Ovary (tissue), 9 donors: ENCODE results near the gene CASP1. TPM values are rescaled to one million over a fixed set of nuclear protein-coding genes. Genes with fewer than 3 reads are reported as not detected.

ENCODE experiments used
- DNase-seq, 5 donors: peaks; one replicate each; pipeline ENCODE4 v3.0.0-alpha.2; 2019 to 2020
- H3K27ac ChIP-seq, 2 donors: fragments of 200-600 bp; one replicate each; pipeline versions ENCODE4 v1.5.1 to v1.8.0; 2019 to 2022
- H3K27me3 ChIP-seq: fragments of 200-600 bp; one replicate; pipeline ENCODE4 v1.8.0; 2022
- H3K36me3 ChIP-seq: fragments of 200-600 bp; sonication (generic); one replicate; pipeline ENCODE4 v1.5.1; 2019
- H3K4me1 ChIP-seq: one replicate; pipeline ENCODE4 v1.8.1; 2013; ENCODE audit warnings: mild to moderate bottlenecking, moderate library complexity; ENCODE audit not compliant: insufficient read depth
- H3K4me3 ChIP-seq: fragments of 200-600 bp; sonication (generic); one replicate; pipeline ENCODE4 v1.5.1; 2017
- H3K9me3 ChIP-seq, 2 donors: fragments of 200-600 bp in 1 of 2; sonication (generic) in 1 of 2; one replicate each; pipeline versions ENCODE4 v1.5.1 to v1.8.1; 2013 to 2019; ENCODE audit warnings: mild to moderate bottlenecking in 1 of 2, moderate library complexity in 1 of 2
- EP300 ChIP-seq: sonication (generic); formaldehyde crosslinking; IDR thresholded peaks from one replicate; pipeline ENCODE4 v1.6.1; 2017; ENCODE audit warnings: antibody characterized with exemption
- POLR2A ChIP-seq: fragments of 450-650 bp; IDR thresholded peaks from one replicate; pipeline ENCODE4 v1.6.1; 2017; ENCODE audit warnings: antibody characterized with exemption, mild to moderate bottlenecking, moderate library complexity
- WGBS, 3 donors: extraction: QIAGEN DNeasy Blood & Tissue Kit in 1 of 3; methylation state at CpG; one replicate each; pipeline versions ENCODE4 v1.1.5 to v1.1.7; 2013 to 2017; 5-methylcytosine and 5-hydroxymethylcytosine counted together
- intact Hi-C, 4 donors: fragments of 100-400 bp; cut with DNase I; formaldehyde crosslinking; loops; one replicate each; pipeline versions ENCODE4 v1.11.0 to v1.15.1; 2022 to 2023
- polyA plus RNA-seq, 2 donors: library from polyadenylated mRNA; stranded (reverse); fragments of 200-250 nt in 1 of 2; fragments of 350-450 nt in 1 of 2; fragmentation: Illumina TruSeq in 1 of 2; extraction: RNeasy Lipid Tissue Mini Kit (QIAGEN cat#74804) in 1 of 2; gene quantifications; one replicate each; pipeline ENCODE4 v1.2.3, GENCODE V29; 2013 to 2014
- total RNA-seq, 7 donors: library from RNA; depleted of rRNA in 2 of 7; stranded (reverse); fragments of >200 nt in 2 of 7; fragmentation: NEBNext Ultra II Directional in 3 of 7; extraction: Animal tissue kit (Norgen Biotek cat#: 25700) in 3 of 7; gene quantifications; one replicate each; pipeline versions ENCODE4 v1.1.0 to v1.2.4, GENCODE V29; 2016 to 2023
- TF ChIP-seq, protein P1 (sequence below), 3 donors: fragments of 450-650 bp in 2 of 3; fragments of 200-600 bp in 1 of 3; IDR thresholded peaks; one replicate each; pipeline versions ENCODE4 v1.5.1 to v1.8.0; 2016 to 2022; ENCODE audit warnings: antibody characterized with exemption in 3 of 3, mild to moderate bottlenecking in 1 of 3
- donor health status: DM: no; HTN: no; CAD: no; lungs with moderate emphysema.
- donor health status: DM: no; HTN: no; CAD: no.
- donor health status: Bipolar disorder and iron deficiency.
- donor health status: DM: yes; HTN: yes; CAD: no.
- donor health status: DM: no; HTN: no; CAD: no.
- donor health status: DM: yes; HTN: yes; CAD: no.

CASP1 gene
- total and polyA plus RNA-seq, 9 donors, result 4.2 to 24.7 (median 12.9) TPM

DNA sequence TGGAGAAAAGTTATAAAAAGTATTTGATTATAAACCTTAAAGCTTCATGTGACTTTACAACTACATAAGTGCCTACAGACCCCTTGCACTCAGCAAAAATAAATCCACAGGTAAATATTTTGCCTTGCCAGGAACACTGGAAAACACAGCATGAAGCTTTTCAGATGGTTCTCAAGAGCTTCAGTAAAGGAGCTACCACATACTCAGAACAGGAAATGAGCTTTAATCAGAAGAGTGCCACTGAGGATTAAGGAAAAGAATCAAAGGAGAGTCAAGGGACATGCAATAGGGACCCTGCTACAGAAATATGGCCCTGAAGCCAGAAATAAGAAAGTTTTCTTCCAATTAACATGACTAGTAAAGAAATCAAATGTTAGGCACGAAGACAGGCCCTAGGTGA is 1.2 kb downstream of the CASP1 start:
- Histone ChIP-seq H3K27ac (no peak overlapping the region), H3K9me3 (no peaks in the 10 kb centered on the region), H3K4me1 (peaks cover 3% of the 10 kb centered on the region), H3K27me3 (no peaks in the 10 kb centered on the region), H3K36me3 (no peaks in the 10 kb centered on the region), H3K4me3 (no peak overlapping the region)
- no peak for TF ChIP-seq EP300
- WGBS, 3 donors, result 90 to 100% (median 95%) methylated on average over 1 of the region's 1 CpG
- intact Hi-C loops, result no loop called here
- no peak for DNase-seq

DNA sequence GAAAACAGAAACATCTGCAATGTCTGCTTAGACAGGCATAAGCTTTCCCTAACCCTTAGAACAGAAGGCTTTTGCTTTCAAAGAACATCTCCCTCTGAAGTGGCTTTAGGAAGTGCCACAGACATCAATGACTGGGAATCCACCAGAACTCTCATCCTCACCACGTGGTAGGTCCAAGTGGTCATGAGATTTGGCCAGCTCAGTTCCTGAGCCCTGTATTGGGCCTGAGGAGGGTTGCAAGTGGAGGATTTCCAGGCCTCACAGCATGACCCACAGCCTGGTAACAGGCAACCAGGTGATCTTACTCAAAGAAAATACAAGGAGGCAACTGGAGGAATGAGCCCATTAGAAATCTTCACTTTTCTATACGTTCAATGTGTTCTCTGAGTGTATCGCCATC is 1.6 kb downstream of the CASP1 start:
- intact Hi-C loops, result no loop called here

DNA sequence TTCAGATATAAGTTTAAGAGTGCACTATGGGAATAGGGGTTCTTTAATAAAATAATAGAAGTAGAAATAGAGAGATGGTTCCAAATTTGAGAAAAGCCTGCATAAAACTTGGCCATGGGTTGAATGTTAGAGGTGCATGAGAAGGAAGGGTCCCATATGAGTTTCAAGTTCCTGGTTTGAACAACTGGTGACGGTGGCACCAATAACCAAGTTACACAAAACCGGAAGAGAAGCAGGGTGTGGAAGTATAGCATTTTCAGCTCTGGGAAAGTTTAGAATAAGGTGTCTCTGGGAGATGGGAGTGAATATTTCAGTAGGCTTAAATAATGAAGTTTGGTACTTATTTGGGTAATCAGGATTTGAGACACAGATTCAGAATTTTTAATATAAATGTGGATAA is 2.4 kb downstream of the CASP1 start:
- Histone ChIP-seq H3K36me3 (no peaks in the 10 kb centered on the region), H3K27ac (no peak overlapping the region), H3K4me3 (no peak overlapping the region), H3K9me3 (no peaks in the 10 kb centered on the region), H3K4me1 (peaks cover 3% of the 10 kb centered on the region), H3K27me3 (no peaks in the 10 kb centered on the region)
- intact Hi-C loops, result no loop called here
- 88 to 95% (median 93%) methylated on average over 2 of the region's 2 CpGs for WGBS, 3 donors
- DNase-seq, result no peak
- no peak for TF ChIP-seq EP300
- TF ChIP-seq, protein P1, sequence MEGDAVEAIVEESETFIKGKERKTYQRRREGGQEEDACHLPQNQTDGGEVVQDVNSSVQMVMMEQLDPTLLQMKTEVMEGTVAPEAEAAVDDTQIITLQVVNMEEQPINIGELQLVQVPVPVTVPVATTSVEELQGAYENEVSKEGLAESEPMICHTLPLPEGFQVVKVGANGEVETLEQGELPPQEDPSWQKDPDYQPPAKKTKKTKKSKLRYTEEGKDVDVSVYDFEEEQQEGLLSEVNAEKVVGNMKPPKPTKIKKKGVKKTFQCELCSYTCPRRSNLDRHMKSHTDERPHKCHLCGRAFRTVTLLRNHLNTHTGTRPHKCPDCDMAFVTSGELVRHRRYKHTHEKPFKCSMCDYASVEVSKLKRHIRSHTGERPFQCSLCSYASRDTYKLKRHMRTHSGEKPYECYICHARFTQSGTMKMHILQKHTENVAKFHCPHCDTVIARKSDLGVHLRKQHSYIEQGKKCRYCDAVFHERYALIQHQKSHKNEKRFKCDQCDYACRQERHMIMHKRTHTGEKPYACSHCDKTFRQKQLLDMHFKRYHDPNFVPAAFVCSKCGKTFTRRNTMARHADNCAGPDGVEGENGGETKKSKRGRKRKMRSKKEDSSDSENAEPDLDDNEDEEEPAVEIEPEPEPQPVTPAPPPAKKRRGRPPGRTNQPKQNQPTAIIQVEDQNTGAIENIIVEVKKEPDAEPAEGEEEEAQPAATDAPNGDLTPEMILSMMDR (IDR thresholded peaks at IDR 0.05), result no peak
- TF ChIP-seq POLR2A, result no peak

More for the DNA sequence above, 1.6 kb downstream of the CASP1 start:
- Histone ChIP-seq H3K4me1 (peaks cover 3% of the 10 kb centered on the region), H3K4me3 (no peak overlapping the region), H3K27ac (no peak overlapping the region), H3K36me3 (no peaks in the 10 kb centered on the region), H3K9me3 (no peaks in the 10 kb centered on the region), H3K27me3 (no peaks in the 10 kb centered on the region)
- DNase-seq, result no peak
- WGBS, 3 donors, result 91 to 94% (median 93%) methylated on average over 3 of the region's 3 CpGs
- TF ChIP-seq POLR2A, result no peak
- no peak for TF ChIP-seq EP300

DNA sequence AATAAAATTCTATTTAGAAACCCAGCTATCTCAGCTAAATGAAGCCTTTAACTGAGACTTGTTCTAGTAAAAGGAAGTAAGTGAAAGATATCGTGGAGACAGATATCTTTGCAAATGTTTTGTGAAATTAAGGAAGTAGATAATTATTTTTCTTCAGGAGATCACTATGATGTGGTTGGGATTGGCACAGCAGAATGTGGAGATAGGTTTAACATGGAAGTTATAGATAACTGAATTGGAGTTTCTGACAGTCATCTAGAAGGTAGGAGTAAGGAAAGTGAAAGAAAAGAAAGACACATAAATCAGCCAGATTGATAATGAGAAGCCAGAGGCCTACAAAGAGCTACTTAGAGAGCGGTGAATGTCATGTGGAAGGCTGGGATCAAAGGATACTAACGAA is 7.3 kb downstream of the CASP1 start:
- WGBS, 3 donors, result 64 to 72% (median 70%) methylated on average over 3 of the region's 3 CpGs
- Histone ChIP-seq H3K27ac (no peak overlapping the region), H3K36me3 (no peaks in the 10 kb centered on the region), H3K9me3 (no peaks in the 10 kb centered on the region), H3K4me1 (peaks cover 1% of the 10 kb centered on the region), H3K27me3 (no peaks in the 10 kb centered on the region), H3K4me3 (no peak overlapping the region)
- intact Hi-C loops, result no loop called here
- TF ChIP-seq EP300 (no peak), POLR2A (no peak)
- TF ChIP-seq, protein P1 (IDR thresholded peaks at IDR 0.05), result no peak
- DNase-seq, result no peak

DNA sequence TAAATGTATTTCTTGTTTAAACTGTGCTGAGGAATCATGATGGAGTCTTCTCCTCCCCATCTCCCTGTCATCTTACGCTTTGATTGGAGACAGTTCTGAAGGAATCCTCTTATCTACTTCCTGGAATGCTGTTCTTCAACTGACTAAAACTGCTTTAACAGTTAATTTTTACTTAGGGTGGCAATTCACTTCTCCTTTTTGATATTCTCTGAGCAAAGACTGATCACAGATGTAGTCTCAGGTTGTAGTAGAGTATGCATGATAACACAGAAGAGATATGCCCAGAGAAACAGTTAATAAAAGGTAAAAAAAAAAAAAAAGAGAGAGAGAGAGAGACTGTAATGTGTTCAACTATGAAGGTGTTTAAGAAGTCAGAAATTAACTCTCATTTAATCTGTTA is 10.6 kb downstream of the CASP1 start:
- TF ChIP-seq POLR2A, result no peak
- TF ChIP-seq, protein P1 (IDR thresholded peaks at IDR 0.05), result no peak
- TF ChIP-seq EP300, result no peak
- no peak overlapping the region for H3K27ac ChIP-seq
- H3K4me3 ChIP-seq, result no peak overlapping the region
- no peaks in the 10 kb centered on the region for H3K4me1 ChIP-seq
- no peaks in the 10 kb centered on the region for H3K9me3 ChIP-seq
- intact Hi-C loops, result no loop called here
- H3K36me3 ChIP-seq, result no peaks in the 10 kb centered on the region
- DNase-seq, result no peak
- WGBS, 3 donors, result 82 to 94% (median 91%) methylated on average over 1 of the region's 1 CpG
- no peaks in the 10 kb centered on the region for H3K27me3 ChIP-seq

DNA sequence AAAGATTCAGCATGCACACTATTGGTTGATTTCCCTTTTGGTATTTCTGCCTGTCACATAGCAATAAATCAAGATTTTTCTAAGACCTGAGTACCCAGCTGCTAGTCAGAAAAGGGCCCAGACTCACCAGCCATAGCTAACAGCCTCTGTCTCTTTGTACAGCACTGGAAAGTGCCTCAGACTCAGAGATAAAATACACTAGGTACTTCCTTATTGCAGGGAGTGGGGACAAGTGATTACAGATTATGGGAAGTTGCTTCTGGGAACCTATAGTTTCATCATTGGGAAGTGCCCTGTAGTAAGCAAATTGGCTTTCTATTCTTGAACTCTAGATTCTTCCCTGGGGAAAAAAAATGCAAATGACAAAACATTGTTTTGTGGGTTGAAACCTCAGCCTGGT is 11.9 kb downstream of the CASP1 start, which contains the start of gene CASP5:
Gene CASP5 (minus strand): TSS at position 166 of the 400 bp plus-strand sequence. CDS start 32 bp downstream, at position 134.
- intact Hi-C loops, result no loop called here
- no peaks in the 10 kb centered on the region for H3K9me3 ChIP-seq
- H3K27ac ChIP-seq, result no peak within 1 kb of the TSS
- no peak within 1 kb of the TSS for H3K4me3 ChIP-seq
- H3K27me3 ChIP-seq, result no peaks in the 10 kb centered on the region
- no peaks in the 10 kb centered on the region for H3K36me3 ChIP-seq
- H3K4me1 ChIP-seq, result no peaks in the 10 kb centered on the region
- TF ChIP-seq POLR2A (no peak), EP300 (no peak)
- TF ChIP-seq, protein P1 (IDR thresholded peaks at IDR 0.05), result no peak
- DNase-seq, result no peak
